Measurements from ENCODE around the gene PDGFD. TPM values are rescaled to one million over a fixed set of nuclear protein-coding genes. Genes with fewer than 3 reads are reported as not detected.

The PDGFD gene
- total and polyA plus RNA-seq, 2 donors (not counting 1 experiment from before 2014, with no cell fraction given), result 0.07 to 0.71 TPM

- H3K4me3 ChIP-seq (ENCODE audit: control extremely low read depth in 1 of 5, extremely low read depth in 1 of 5, insufficient read depth in 1 of 5, low read depth in 2 of 5, low read length in 4 of 5), result no peak overlapping the region
- DNase-seq, result no peak
- no peak overlapping the region for H2AFZ ChIP-seq (ENCODE audit: insufficient read depth, low read depth, low read length, poor library complexity, severe bottlenecking)
- peaks cover 0 to 9% (median 0%) of the 10 kb centered on the region in 3 donors for H3K9me3 ChIP-seq (ENCODE audit: control extremely low read depth in 1 of 3, control insufficient read depth in 2 of 3, insufficient read depth in 1 of 3, low read length in 2 of 3)
- H3K27ac ChIP-seq (ENCODE audit: low read length in 2 of 2), result no peak overlapping the region
- TF ChIP-seq EZH2 (IDR thresholded peaks at IDR 0.05; ENCODE audit: borderline replicate concordance, insufficient read depth, low read depth, low read length, poor library complexity, severe bottlenecking), result no peak
- TF ChIP-seq, protein P1, sequence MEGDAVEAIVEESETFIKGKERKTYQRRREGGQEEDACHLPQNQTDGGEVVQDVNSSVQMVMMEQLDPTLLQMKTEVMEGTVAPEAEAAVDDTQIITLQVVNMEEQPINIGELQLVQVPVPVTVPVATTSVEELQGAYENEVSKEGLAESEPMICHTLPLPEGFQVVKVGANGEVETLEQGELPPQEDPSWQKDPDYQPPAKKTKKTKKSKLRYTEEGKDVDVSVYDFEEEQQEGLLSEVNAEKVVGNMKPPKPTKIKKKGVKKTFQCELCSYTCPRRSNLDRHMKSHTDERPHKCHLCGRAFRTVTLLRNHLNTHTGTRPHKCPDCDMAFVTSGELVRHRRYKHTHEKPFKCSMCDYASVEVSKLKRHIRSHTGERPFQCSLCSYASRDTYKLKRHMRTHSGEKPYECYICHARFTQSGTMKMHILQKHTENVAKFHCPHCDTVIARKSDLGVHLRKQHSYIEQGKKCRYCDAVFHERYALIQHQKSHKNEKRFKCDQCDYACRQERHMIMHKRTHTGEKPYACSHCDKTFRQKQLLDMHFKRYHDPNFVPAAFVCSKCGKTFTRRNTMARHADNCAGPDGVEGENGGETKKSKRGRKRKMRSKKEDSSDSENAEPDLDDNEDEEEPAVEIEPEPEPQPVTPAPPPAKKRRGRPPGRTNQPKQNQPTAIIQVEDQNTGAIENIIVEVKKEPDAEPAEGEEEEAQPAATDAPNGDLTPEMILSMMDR (IDR thresholded peaks at IDR 0.05), result no peak
- no peaks in the 10 kb centered on the region for H4K20me1 ChIP-seq (ENCODE audit: control insufficient read depth, insufficient read depth, low read length, poor library complexity, severe bottlenecking)
- ATAC-seq (ENCODE audit: low read depth), result no peak
- Mint-ChIP-seq H3K27ac (no peak overlapping the region), H3K9me3 (ENCODE audit: insufficient read depth) (no peaks in the 10 kb centered on the region), H3K4me3 (no peak overlapping the region), H3K27me3 (no peaks in the 10 kb centered on the region), H3K4me1 (no peaks in the 10 kb centered on the region)
- H3K79me2 ChIP-seq (ENCODE audit: control insufficient read depth, insufficient read depth, low read length), result no peaks in the 10 kb centered on the region
- intact Hi-C loops (cut with micrococcal nuclease), result no loop called here
- H3K9ac ChIP-seq (ENCODE audit: low read length), result no peak overlapping the region
- no peaks in the 10 kb centered on the region for H3K36me3 ChIP-seq (replicated peaks in 1 of 2; ENCODE audit: control extremely low read depth in 1 of 2, control insufficient read depth in 1 of 2, extremely low read depth in 1 of 2, insufficient read depth in 2 of 2, low read length in 1 of 2)
- H3K4me2 ChIP-seq (replicated peaks; ENCODE audit: low read depth, low read length, poor library complexity, severe bottlenecking), result no peak overlapping the region
- CTCF ChIA-PET, result no interaction called here
- WGBS (ENCODE audit: insufficient coverage), result 98% methylated on average over 21 of the region's 21 CpGs
- no peaks in the 10 kb centered on the region for H3K27me3 ChIP-seq (replicated peaks in 1 of 4; ENCODE audit: control extremely low read depth in 1 of 4, control insufficient read depth in 3 of 4, insufficient read depth in 4 of 4, low read length in 3 of 4)
- POLR2A ChIA-PET, result no interaction called here
- H3K4me1 ChIP-seq (ENCODE audit: control insufficient read depth in 2 of 2, insufficient read depth in 2 of 2, low read length in 2 of 2), result no peaks in the 10 kb centered on the region
These were observed 127.0 kb downstream of the PDGFD start for GRCh38 chr11:104036995-104037394.

DNA sequence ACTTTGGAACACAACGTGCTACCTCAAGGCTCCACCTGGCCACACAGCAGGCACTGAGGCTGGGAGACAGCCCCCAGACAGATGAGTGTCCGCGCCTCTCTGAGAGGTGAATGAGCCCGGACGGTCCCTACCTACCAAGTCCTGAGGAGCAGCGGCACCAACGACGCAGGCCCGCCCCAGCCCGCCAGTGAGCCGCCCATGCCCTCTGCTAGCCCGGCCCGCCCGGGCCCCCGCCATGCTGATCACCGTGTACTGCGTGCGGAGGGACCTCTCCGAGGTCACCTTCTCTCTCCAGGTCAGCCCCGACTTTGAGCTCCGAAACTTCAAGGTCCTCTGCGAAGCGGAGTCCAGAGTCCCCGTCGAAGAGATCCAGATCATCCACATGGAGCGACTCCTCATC is 127.4 kb downstream of the PDGFD start, which contains the start of gene DDI1:
Gene DDI1 (plus strand): TSS at position 53 of the 400 bp plus-strand sequence. CDS start 183 bp downstream, at position 236.
- Mint-ChIP-seq H3K4me3 (no peak within 1 kb of the TSS), H3K27me3 (no peaks in the 10 kb centered on the region), H3K4me1 (no peaks in the 10 kb centered on the region), H3K27ac (no peak within 1 kb of the TSS), H3K9me3 (ENCODE audit: insufficient read depth) (peaks cover 3% of the 10 kb centered on the region)
- no peaks in the 10 kb centered on the region for H4K20me1 ChIP-seq (ENCODE audit: control insufficient read depth, insufficient read depth, low read length, poor library complexity, severe bottlenecking)
- no peak within 1 kb of the TSS for H3K4me3 ChIP-seq (ENCODE audit: control extremely low read depth in 1 of 5, extremely low read depth in 1 of 5, insufficient read depth in 1 of 5, low read depth in 2 of 5, low read length in 4 of 5)
- no peaks in the 10 kb centered on the region for H3K36me3 ChIP-seq (replicated peaks in 1 of 2; ENCODE audit: control extremely low read depth in 1 of 2, control insufficient read depth in 1 of 2, extremely low read depth in 1 of 2, insufficient read depth in 2 of 2, low read length in 1 of 2)
- no peak within 1 kb of the TSS for H3K27ac ChIP-seq (ENCODE audit: low read length in 2 of 2)
- POLR2A ChIA-PET, result no interaction called here
- H3K27me3 ChIP-seq (replicated peaks in 1 of 4; ENCODE audit: control extremely low read depth in 1 of 4, control insufficient read depth in 3 of 4, insufficient read depth in 4 of 4, low read length in 3 of 4), result no peaks in the 10 kb centered on the region
- 96% methylated on average over 26 of the region's 26 CpGs for WGBS (ENCODE audit: insufficient coverage)
- no peak within 1 kb of the TSS for H2AFZ ChIP-seq (ENCODE audit: insufficient read depth, low read depth, low read length, poor library complexity, severe bottlenecking)
- no peak for DNase-seq
- TF ChIP-seq EZH2 (IDR thresholded peaks at IDR 0.05; ENCODE audit: borderline replicate concordance, insufficient read depth, low read depth, low read length, poor library complexity, severe bottlenecking), result no peak
- TF ChIP-seq, protein P1 (IDR thresholded peaks at IDR 0.05), result no peak
- no peak within 1 kb of the TSS for H3K4me2 ChIP-seq (replicated peaks; ENCODE audit: low read depth, low read length, poor library complexity, severe bottlenecking)
- no peak for ATAC-seq (ENCODE audit: low read depth)
- H3K9me3 ChIP-seq (ENCODE audit: control extremely low read depth in 1 of 3, control insufficient read depth in 2 of 3, insufficient read depth in 1 of 3, low read length in 2 of 3), result peaks cover 0 to 9% (median 0%) of the 10 kb centered on the region in 3 donors
- CTCF ChIA-PET, result no interaction called here
- intact Hi-C loops (cut with micrococcal nuclease), result no loop called here
- no peaks in the 10 kb centered on the region for H3K4me1 ChIP-seq (ENCODE audit: control insufficient read depth in 2 of 2, insufficient read depth in 2 of 2, low read length in 2 of 2)
- no peak within 1 kb of the TSS for H3K9ac ChIP-seq (ENCODE audit: low read length)
- no peaks in the 10 kb centered on the region for H3K79me2 ChIP-seq (ENCODE audit: control insufficient read depth, insufficient read depth, low read length)

All from B cell (primary cell).